WTC11 (cell line): ENCODE data around the gene PPP1R14B. TPM values are rescaled to one million over a fixed set of nuclear protein-coding genes. Genes with fewer than 3 reads are reported as not detected.

ENCODE experiments used
- ATAC-seq: fragments of 200-7000 bp; cut with Tn5 transposase; 2 replicates; pipeline ENCODE4 v1.10.0; 2021; ENCODE audit warnings: mild to moderate bottlenecking, moderate library complexity
- CTCF ChIA-PET: fragments of 300-600 bp; sonication (Branson Sonifier 250); formaldehyde crosslinking; loops from one replicate; lab custom pipeline; 2021; ENCODE audit warnings: antibody characterized with exemption; lab: Charles Lee
- POLR2A ChIA-PET: fragments of 350-600 bp; sonication (Branson Sonifier 250); formaldehyde crosslinking; loops from one replicate; lab custom pipeline; 2021; ENCODE audit warnings: antibody characterized with exemption; lab: Charles Lee
- DNase-seq: peaks from one replicate; pipeline ENCODE4 v3.0.0; 2021; ENCODE audit warnings: low spot score
- H3K27ac Mint-ChIP-seq: 2 replicates; pipeline ENCODE4 v1.8.0; 2021; ENCODE audit warnings: mixed read lengths
- H3K27me3 Mint-ChIP-seq: 2 replicates; pipeline ENCODE4 v1.8.0; 2021; ENCODE audit warnings: low read depth, mild to moderate bottlenecking, moderate library complexity, mixed read lengths
- H3K36me3 Mint-ChIP-seq: 2 replicates; pipeline ENCODE4 v1.8.0; 2021; ENCODE audit warnings: mixed read lengths
- H3K4me1 Mint-ChIP-seq: 2 replicates; pipeline ENCODE4 v1.8.0; 2022; ENCODE audit warnings: mixed read lengths
- H3K4me3 Mint-ChIP-seq: 2 replicates; pipeline ENCODE4 v1.8.0; 2021; ENCODE audit warnings: mild to moderate bottlenecking, moderate library complexity, mixed read lengths
- H3K9me3 Mint-ChIP-seq: 2 replicates; pipeline ENCODE4 v1.8.0; 2021; ENCODE audit warnings: mixed read lengths
- ARID4B ChIP-seq: sonication (generic); formaldehyde crosslinking; IDR thresholded peaks from 2 replicates; pipeline ENCODE4 v1.8.0; 2023; ENCODE audit warnings: missing genetic modification reagents, mild to moderate bottlenecking, borderline replicate concordance
- ATF1 ChIP-seq: sonication (generic); formaldehyde crosslinking; IDR thresholded peaks from 2 replicates; pipeline ENCODE4 v1.8.1; 2023; ENCODE audit warnings: mild to moderate bottlenecking, moderate library complexity, missing genetic modification reagents
- ATF2 ChIP-seq: sonication (generic); formaldehyde crosslinking; IDR thresholded peaks from 2 replicates; pipeline ENCODE4 v1.8.1; 2022; ENCODE audit warnings: low read depth, missing genetic modification reagents, borderline replicate concordance
- CREB1 ChIP-seq: sonication (generic); formaldehyde crosslinking; IDR thresholded peaks from 2 replicates; pipeline ENCODE4 v1.8.0; 2023; ENCODE audit warnings: mild to moderate bottlenecking, missing genetic modification reagents
- E2F4 ChIP-seq: sonication (generic); formaldehyde crosslinking; IDR thresholded peaks from 2 replicates; pipeline ENCODE4 v1.8.1; 2022; ENCODE audit warnings: low read depth, mild to moderate bottlenecking, moderate library complexity, missing genetic modification reagents, borderline replicate concordance
- GTF2I ChIP-seq: fragments of 250-450 bp; sonication (Bioruptor Pico); conservative IDR thresholded peaks from 2 replicates; pipeline ENCODE4 v1.4.0; 2021; ENCODE audit warnings: mild to moderate bottlenecking
- MAX ChIP-seq: sonication (generic); formaldehyde crosslinking; IDR thresholded peaks from 2 replicates; pipeline ENCODE4 v1.8.0; 2022; ENCODE audit warnings: mild to moderate bottlenecking, missing genetic modification reagents
- NFE2L1 ChIP-seq: sonication (generic); formaldehyde crosslinking; IDR thresholded peaks from 2 replicates; pipeline ENCODE4 v1.8.1; 2023; ENCODE audit warnings: missing genetic modification reagents
- RELA ChIP-seq: sonication (generic); formaldehyde crosslinking; IDR thresholded peaks from 2 replicates; pipeline ENCODE4 v1.8.1; 2022; ENCODE audit warnings: missing genetic modification reagents, mild to moderate bottlenecking, borderline replicate concordance
- USF1 ChIP-seq: sonication (generic); formaldehyde crosslinking; IDR thresholded peaks from 2 replicates; pipeline ENCODE4 v1.8.0; 2022; ENCODE audit warnings: mild to moderate bottlenecking, missing genetic modification reagents
- ZNF138 ChIP-seq: sonication (generic); formaldehyde crosslinking; conservative IDR thresholded peaks from 2 replicates; pipeline ENCODE4 v1.8.1; 2022; ENCODE audit warnings: mild to moderate bottlenecking, moderate library complexity, missing genetic modification reagents
- ZNF512 ChIP-seq: sonication (generic); formaldehyde crosslinking; IDR thresholded peaks from 2 replicates; pipeline ENCODE4 v1.8.1; 2022; ENCODE audit warnings: missing genetic modification reagents, borderline replicate concordance
- total RNA-seq: library from RNA; stranded (reverse); gene quantifications from 3 replicates; pipeline ENCODE4 v1.2.3, GENCODE V29; 2021

Gene PPP1R14B
- total RNA-seq, 1 experiment from 2014 or later = 471 TPM

- POLR2A ChIA-PET = interaction anchor here (1.0 to 1.4 kb wide), 2 partner anchors 17 to 22 kb away, joined by 3 to 4 read pairs; no protein-coding TSS in a partner anchor
- peak overlapping the region; percentile 97 for H3K27ac Mint-ChIP-seq
- H3K9me3 Mint-ChIP-seq = no peaks in the 10 kb centered on the region
- peaks cover 3% of the 10 kb centered on the region; the same call in 1 of the 2 replicates for H3K4me1 Mint-ChIP-seq
- no peak overlapping the region for H3K4me3 Mint-ChIP-seq
- no peaks in the 10 kb centered on the region for H3K27me3 Mint-ChIP-seq
- H3K36me3 Mint-ChIP-seq = peaks cover 42% of the 10 kb centered on the region
- TF ChIP-seq CREB1 (no peak), ZNF138 (CRISPR knock-in tag) (no peak), USF1 (CRISPR knock-in tag) (no peak), RELA (CRISPR knock-in tag) (no peak), NFE2L1 (CRISPR knock-in tag) (no peak), E2F4 (CRISPR knock-in tag) (no peak), ATF2 (no peak), ARID4B (CRISPR knock-in tag) (no peak), ZNF512 (no peak), ATF1 (no peak), MAX (no peak), GTF2I (CRISPR knock-in tag) (no peak)
- TF ChIP-seq, all 79 proteins: peak for 0
- CTCF ChIA-PET = interaction anchor here (0.5 to 4.5 kb wide), 8 partner anchors 13 to 263 kb away, joined by 3 to 65 read pairs (median 6); partner anchors contain the start of gene PLCB3
- ATAC-seq (peak; percentile 53), DNase-seq (no peak)
Measured at GRCh38 chr11:64263021-64263946, 16.5 kb upstream of the PPP1R14B start.
